Right kidney (tissue), 1 donor: Measurements from ENCODE around the gene GNPDA1.
A peak's percentile ranks its signal among the peaks of the same experiment; 100 is the strongest.

Experiments
- DNase-seq: peaks from one replicate; pipeline ENCODE4 v3.0.0-alpha.2; 2016

Gene GNPDA1

DNA sequence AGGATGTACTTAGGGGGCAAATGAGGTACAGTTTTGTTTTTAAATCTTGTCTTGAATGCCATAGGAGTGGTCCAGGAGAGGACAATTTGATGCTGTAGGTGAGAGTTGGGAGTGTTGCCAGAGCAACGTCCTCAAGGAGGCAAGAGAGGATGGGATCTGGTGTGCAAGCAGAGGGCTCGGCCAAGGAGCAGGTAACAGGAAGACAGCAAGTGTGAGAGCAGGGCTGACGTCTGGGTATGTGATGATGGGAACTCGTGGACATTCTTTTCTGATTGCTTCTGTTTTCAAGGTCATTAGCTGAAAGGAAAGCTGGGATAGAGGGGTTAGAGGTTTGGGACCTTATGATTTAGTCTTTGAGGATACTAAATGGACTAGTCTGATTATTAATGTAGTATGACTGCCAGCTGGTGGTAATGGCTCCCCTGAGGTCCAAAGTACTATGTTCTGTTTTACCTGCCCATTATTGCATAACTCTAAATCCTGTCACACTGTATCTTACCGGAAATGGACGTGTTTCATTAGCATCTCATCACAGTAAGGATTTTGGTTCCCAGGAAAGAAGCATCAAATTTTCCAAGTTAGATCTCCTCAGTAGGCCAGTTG is 15.4 kb downstream of the GNPDA1 start:
- no peak for DNase-seq

DNA sequence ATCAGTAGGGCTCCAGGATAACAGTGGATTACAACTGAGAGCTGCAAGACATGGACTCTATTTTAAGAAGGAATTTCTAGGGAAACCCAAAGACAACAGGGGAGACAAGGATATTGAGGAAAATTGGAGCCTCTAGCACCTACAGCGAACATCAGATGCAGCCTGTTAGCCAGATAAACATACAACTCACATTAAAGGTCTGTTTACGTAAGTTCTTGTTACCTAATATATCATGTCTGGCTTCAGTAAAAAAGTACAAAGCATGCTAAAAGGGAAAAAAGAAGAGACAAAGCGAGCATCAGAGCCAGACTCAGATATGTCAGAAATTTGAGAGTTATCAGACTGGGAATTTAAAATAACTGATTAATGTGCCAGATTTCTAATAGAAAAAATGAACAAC is 17.2 kb downstream of the GNPDA1 start:
- DNase-seq: no peak

DNA sequence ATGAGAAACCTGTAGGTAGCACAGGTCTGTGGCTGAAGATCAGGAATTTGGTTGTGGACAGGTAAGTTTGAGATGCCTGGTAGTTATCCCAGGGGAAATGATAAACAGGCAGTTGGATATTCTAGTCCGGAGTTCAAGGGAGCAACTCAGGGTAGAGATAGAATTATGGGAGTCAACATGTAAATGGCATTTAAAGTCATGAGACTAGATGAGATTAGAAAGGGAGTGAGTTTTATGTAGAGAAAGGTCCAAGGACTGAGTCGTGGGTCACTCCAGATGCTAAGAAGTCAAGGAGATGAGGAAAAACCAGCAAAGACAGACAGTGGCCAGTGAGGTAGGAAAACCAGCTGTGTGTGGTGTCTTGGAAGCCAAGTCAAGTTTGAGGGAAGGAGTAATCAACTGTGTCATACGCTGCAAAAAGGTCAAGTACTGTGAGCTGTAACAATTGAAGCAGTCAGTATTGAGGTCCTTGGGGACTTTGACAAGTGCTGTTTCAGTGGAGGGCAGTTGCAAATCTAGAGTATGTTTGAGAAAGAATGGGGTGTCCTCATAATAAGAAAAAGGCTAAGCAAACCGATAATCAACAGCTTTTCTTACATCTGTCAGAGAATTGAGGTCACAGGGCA is 18.2 kb downstream of the GNPDA1 start:
- no peak for DNase-seq

DNA sequence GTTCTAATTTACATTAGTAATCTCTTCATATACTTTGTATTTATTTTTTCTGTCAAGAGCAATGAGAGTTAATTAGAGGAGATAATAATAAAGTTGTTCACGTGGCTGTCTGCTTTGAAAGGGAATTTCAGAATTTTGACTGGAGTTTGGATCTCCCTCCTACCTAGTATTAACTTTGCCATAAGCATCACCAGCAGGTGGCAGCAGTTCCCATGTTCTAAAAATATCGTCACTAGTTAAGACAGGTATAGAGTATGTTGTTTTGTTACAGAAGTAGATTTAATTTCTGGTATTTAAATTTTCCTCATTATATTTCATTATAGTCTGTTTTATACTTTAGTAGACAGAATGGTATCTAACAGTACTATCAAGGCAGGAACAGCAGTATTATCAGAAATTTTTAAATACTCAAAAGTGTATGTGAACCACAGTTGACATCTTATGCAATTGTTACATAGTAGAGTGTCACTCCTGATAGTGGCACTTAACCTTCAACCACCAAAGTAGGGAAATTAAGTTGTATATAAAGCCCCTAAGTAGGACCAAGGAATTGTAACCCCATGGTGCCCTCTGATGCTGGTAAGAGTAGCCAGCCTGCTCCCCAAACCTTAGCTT is 20.4 kb downstream of the GNPDA1 start:
- DNase-seq: peak; percentile 14

- DNase-seq: no peak
These were observed 23.1 kb downstream of the GNPDA1 start for GRCh38 chr5:141989720-141990119.

DNA sequence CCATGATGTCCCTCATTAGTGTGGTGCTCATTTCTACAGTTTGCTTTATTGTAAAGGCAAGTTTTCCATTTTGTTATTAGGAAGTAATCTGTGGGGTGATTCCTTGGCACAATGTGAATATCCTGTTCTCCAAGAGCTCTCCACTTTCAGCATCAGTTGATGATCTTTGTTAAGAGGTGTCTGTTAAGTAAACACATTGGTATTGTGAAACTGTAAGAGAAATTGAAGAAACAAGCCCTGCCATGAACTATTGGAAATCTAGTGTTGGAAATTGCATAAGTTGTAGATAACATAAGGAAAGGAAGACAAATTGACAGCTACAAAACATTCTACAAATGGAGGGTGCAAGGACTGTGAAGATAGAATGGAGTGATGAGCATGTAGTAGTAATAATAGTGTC is 26.8 kb downstream of the GNPDA1 start:
- DNase-seq: no peak

DNA sequence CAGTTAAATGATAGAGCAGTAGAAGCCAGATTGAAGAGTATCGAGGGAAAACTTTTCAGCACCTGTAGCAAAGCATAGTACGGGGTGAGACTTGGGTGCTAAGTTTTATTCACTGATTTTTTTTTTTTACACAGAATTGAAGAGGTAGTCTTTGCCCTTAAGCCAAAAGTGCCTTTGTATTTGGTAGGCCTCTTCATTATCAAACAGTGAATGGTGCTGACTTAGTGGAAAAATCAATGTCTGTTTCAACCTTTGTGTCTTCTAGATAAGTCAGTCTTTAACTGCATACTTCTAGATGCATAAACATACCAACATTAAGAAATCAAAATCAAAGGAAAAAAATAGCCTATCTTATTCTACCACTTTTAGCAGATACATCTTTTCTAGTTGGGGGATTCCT is 30.2 kb downstream of the GNPDA1 start:
- no peak for DNase-seq

DNA sequence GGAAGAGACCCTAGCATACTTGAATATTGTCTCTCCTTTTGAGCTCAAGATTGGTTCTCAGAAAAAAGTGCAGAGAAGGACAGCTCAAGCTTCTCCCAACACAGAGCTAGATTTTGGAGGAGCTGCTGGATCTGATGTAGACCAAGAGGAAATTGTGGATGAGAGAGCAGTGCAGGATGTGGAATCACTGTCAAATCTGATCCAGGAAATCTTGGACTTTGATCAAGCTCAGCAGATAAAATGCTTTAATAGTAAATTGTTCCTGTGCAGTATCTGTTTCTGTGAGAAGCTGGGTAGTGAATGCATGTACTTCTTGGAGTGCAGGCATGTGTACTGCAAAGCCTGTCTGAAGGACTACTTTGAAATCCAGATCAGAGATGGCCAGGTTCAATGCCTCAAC is 34.4 kb downstream of the GNPDA1 start:
- DNase-seq: no peak

- no peak for DNase-seq
These were observed 36.7 kb downstream of the GNPDA1 start for GRCh38 chr5:141976176-141976575.

GRCh38 chr5:141973871-141974595 is 38.8 kb downstream of the GNPDA1 start:
- no peak for DNase-seq

DNA sequence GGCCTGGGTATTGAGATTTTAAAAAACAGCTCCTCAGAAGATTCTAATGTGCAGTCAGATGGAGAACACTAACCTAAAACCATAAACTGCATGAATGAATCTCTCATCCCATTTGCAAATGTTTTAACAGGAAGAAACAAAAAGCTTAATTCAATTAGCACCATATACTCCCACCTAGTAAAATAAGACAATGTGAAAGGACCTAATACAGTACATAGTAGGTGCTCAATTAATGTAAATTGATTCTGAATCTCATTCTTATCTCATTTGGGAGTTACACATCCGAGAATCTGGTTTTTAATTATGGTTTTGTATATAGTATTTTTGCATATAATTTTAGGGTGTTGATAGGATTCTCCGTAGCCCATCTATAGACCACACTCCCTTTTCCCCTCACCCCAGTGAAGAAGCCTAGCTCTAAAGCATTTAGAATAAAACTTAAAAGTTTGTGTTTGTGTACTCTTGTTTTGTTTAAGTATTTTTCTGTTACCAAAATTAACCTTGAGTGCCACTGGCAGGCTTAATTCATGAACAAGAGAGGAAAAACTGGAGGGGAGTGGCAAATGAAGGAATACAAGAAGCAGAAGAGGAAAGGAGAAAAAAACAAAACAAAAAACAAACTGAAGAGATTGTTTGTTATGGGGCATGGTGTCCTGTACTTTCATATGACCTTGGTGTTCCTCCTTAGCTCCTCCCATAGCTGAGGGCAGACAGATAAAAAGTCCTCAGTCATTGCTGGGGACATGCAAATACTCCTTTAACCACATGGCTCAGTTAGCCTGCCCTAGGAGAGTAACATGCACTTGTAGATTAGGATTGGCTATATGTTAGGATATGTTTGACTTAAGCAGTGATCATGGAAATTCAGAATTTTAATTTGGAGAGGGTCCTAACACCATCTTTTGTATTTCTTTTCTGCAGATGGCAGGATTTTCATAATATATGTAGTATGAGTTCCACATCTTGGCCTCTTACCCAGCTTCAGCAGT is 42.8 kb downstream of the GNPDA1 start:
- no peak for DNase-seq

DNA sequence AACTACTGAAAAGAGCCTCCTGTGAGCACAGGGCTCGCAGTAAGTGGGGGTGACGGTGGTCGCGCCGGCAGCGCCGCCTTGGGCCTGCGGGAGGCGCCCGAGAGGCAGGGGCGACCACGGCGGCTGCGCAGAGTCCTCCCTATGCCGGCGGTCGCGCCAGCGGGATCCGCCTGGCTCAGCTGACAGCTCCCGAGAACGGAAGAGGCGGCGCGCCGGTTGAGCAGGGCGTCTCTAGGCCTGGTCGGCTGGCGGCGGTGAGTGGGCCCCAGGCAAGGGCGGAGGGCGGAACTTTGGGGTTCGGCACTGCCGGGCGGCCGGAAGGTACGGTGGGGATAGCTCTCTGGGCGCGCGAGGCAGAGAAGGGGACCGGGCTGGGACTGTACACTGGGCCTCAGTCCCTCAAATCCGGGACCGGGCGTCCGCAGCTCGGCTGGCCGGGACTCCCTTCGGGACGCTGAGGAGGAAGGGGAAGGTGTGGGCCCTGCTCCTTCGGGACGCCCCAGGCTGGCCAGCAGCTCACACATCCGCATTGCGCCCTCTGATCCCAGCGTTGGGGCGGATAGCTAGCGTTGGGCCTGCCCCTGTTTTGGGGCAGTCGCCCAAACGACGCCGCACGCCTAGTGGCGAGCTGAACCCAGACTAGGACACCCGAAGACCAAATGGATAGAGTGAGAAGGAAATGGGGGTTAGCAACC is 43.8 kb downstream of the GNPDA1 start, which contains the start of gene RNF14:
Gene RNF14, plus strand, starts transcription at position 192 of the 695 bp plus-strand sequence. CDS start 4,484 bp downstream, outside the sequence.
- peak; percentile 94 for DNase-seq

DNA sequence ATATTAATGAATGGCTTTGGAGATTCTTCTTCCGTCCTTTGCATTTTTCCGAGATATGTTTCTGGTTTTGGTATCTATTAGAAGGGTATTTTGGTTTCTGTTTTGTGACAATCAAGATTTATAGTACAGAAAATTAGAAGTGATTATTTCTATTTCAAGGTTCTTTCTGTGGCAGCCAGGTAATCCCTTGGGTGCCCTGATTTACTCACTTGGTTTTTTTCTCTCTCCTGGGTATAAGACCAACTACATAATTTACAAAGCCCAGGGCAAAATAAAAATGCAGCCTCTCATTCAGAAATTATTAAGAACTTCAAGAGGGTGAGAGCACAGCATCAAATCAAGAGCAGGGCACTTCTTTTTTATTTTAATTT is 45.9 kb downstream of the GNPDA1 start:
- no peak for DNase-seq

GRCh38 chr5:141966275-141966962 is 46.4 kb downstream of the GNPDA1 start:
- DNase-seq: no peak

GRCh38 chr5:141965071-141965470 is 47.8 kb downstream of the GNPDA1 start:
- no peak for DNase-seq

DNA sequence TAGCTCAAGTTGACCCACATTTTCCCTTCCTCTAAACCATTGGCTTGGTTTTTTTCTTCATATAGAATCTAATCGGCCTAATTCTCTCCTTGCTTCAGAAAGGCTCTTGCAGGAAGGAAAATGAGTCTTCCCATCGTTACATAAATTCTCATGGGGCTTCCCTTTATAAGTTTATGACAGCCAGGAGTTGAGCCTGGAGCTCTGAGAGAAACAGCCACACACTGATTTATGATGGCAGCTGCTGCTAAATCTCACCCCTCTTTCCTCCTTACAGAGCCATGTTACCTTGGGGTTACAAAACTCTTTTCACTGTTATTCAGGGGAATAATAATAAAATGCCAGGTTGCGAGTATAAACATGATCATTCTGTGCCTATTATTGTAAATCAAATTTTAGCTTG is 49.1 kb downstream of the GNPDA1 start:
- no peak for DNase-seq

DNA sequence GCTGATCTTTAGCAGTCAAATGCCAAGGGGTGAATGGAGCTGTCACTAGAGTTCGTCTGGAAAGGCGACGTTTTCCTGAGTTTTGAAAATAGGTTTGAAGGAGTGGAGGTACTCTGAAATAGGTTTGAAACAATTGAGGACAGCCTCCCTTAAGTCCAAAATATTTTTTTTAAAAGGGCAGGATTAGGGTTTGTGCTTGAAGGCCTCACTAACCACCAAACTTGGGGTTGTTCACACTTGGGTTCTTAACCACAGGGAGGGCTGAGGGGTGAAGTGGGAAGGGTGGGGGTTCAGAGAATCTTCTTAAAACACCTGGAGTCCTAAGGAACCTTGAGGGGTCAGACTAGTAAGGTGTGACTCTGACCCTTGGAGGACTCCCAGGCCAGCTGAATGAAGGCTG is 51.4 kb downstream of the GNPDA1 start:
- no peak for DNase-seq

GRCh38 chr5:141960449-141961323 is 52.1 kb downstream of the GNPDA1 start:
- peak; percentile 76 for DNase-seq

DNA sequence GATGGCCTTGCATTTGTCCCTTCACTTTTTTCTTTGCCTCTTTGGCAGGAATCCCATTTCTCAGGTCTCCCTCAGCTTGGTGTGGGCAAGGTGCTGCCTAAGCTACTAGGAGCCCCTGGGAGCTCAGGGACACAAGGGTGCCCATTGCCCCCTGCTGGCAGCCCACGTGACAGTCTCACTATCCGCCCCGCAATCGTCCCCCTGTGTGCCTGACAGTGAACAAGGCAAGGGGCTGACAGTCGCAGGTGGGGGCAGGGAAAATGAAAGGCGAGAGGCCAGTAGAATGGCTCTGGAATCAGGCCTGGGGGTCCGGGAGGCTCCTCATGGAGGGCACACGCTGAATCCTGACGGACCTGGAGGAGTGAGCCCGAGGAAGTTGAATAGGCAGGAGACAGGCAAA is 52.8 kb downstream of the GNPDA1 start:
- DNase-seq: no peak
